GM12891 (cell line): ENCODE measurements around the gene KCNJ14.

Experiments
- PAX5 ChIP-seq: IDR thresholded peaks from 2 replicates; pipeline ENCODE4 v1.6.1; 2011; ENCODE audit warnings: low read length, moderate library complexity, mild to moderate bottlenecking; ENCODE audit not compliant: insufficient read depth, severe bottlenecking
- POLR2A ChIP-seq: IDR thresholded peaks from 2 replicates; pipeline ENCODE4 v1.6.1; 2011; ENCODE audit warnings: low read depth, low read length, control low read depth
- POLR2AphosphoS5 ChIP-seq: IDR thresholded peaks from 2 replicates; pipeline ENCODE4 v1.6.1; 2011; ENCODE audit warnings: low read depth, low read length, control low read depth
- POU2F2 ChIP-seq: IDR thresholded peaks from 2 replicates; pipeline ENCODE4 v1.6.1; 2011; ENCODE audit warnings: low read depth, mild to moderate bottlenecking, control low read depth, low read length, moderate library complexity
- SPI1 ChIP-seq: IDR thresholded peaks from 2 replicates; pipeline ENCODE4 v1.6.1; 2011; ENCODE audit warnings: low read depth, low read length, control low read depth
- TAF1 ChIP-seq: IDR thresholded peaks from 2 replicates; pipeline ENCODE4 v1.6.1; 2011; ENCODE audit warnings: low read depth, low read length, control low read depth

DNA sequence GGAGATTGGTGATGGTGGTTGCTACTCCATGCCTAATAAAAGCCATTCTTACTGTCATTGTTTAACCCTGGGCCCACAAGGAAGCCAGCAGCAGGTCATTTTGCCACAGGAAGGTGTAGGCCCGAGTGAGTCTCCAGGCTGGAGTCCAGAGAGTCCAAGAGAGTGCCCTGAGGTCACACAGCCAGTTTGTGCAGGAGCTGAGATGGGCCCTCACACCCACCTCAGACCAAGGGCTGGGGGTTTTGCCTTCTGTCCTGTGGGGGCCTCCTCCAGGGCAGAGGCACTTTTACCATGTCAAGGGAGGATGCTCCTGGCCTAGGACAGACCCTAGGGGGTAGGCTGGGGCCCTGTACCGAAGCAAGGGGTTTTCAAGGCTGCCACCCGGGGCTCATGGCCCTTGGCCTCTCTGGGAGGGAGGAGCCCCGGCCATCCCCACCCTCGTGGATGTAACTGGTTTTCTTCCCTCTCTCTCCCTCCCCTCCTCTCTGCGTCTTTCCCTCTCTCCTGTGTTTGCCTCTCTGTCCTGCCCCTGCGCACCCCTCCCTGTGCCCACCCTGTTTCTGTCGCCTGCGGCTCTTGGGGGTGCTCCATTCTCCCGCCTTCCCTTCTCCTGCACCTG is 21.8 kb downstream of the KCNJ14 start:
- no peak for TF ChIP-seq POLR2A
- TF ChIP-seq POU2F2 = no peak
- TF ChIP-seq SPI1 = no peak
- no peak for TF ChIP-seq POLR2AphosphoS5
- no peak for TF ChIP-seq TAF1
- TF ChIP-seq PAX5 = no peak
